Left lung (tissue), 10 donors: ENCODE data around the gene C21orf58. TPM values are rescaled to one million over a fixed set of nuclear protein-coding genes. Genes with fewer than 3 reads are reported as not detected.
A peak's percentile ranks its signal among the peaks of the same experiment; 100 is the strongest.
"Not testable (repeated sequence)": the region's sequence is repeated elsewhere in the genome, so short reads cannot be mapped to it uniquely, and the experiment has no call there.

Experiments
- ATAC-seq: fragments of 200-7000 bp; cut with Tn5 transposase; one replicate; pipeline ENCODE4 v1.9.1; 2020; ENCODE audit warnings: moderate library complexity
- DNase-seq, 4 donors: peaks; one replicate each; pipeline ENCODE4 v3.0.0-alpha.2; 2013 to 2020
- H3K27ac ChIP-seq, 2 donors: fragments of 200-600 bp; sonication (generic) in 1 of 2; one replicate each; pipeline versions ENCODE4 v1.5.0 to v1.8.0; 2020 to 2021
- H3K27me3 ChIP-seq, 2 donors: fragments of 200-600 bp; sonication (generic) in 1 of 2; one replicate each; pipeline versions ENCODE4 v1.5.0 to v1.8.0; 2020 to 2021
- H3K36me3 ChIP-seq, 2 donors: fragments of 200-600 bp; sonication (generic) in 1 of 2; one replicate each; pipeline versions ENCODE4 v1.5.0 to v1.8.0; 2020 to 2021
- H3K4me1 ChIP-seq, 2 donors: fragments of 200-600 bp; one replicate each; pipeline ENCODE4 v1.8.0; 2021
- H3K4me3 ChIP-seq, 2 donors: fragments of 200-600 bp; sonication (generic) in 1 of 2; one replicate each; pipeline versions ENCODE4 v1.5.0 to v1.8.0; 2020 to 2021; ENCODE audit warnings: mild to moderate bottlenecking in 1 of 2
- H3K9me3 ChIP-seq, 2 donors: fragments of 200-600 bp; sonication (generic) in 1 of 2; one replicate each; pipeline versions ENCODE4 v1.5.0 to v1.8.0; 2020 to 2021
- intact Hi-C, 2 donors: fragments of 100-400 bp; cut with DNase I; formaldehyde crosslinking; loops; one replicate each; pipeline versions ENCODE4 v1.11.2 to v1.14.2; 2022
- polyA plus RNA-seq, 6 donors: library from polyadenylated mRNA; unstranded; fragments of 120-200 nt; gene quantifications; one replicate each; pipeline ENCODE4 v1.2.1, GENCODE V29; 2013; ENCODE audit not compliant: insufficient read length in 6 of 6
- total RNA-seq, 2 donors: library from RNA; stranded (reverse); fragmentation: NEBNext Ultra II Directional; extraction: Animal tissue kit (Norgen Biotek cat#: 25700); gene quantifications; one replicate each; pipeline ENCODE4 v1.2.1, GENCODE V29; 2021
- TF ChIP-seq, protein P1 (sequence below), 2 donors: fragments of 200-600 bp; sonication (generic) in 1 of 2; IDR thresholded peaks; one replicate each; pipeline versions ENCODE4 v1.5.0 to v1.8.0; 2021; ENCODE audit warnings: antibody characterized with exemption in 2 of 2
- donor health status: DM: no; HTN: yes; CAD: no.
- donor health status: DM: no; HTN: no; CAD: no.

C21orf58 gene
- total and polyA plus RNA-seq, 8 donors, result 5.8 to 24.6 (median 19.4) TPM

DNA sequence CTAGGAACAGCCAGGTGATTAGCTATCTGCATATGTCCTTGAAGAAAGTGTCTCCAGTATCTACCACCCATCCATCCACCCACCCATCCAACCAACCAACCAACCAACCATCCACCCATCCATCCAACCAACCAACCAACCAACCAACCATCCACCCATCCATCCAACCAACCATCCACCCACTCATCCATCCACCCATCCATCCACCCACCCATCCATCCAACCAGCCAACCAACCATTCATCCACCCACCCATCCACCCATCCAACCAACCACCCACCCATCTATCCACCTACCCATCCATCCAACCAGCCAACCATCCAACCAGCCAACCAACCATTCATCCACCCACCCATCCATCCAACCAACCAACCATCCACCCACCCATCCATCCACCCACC is 12.1 kb downstream of the C21orf58 start:
- H3K4me1 ChIP-seq, result no peaks in the 10 kb centered on the region
- no peak overlapping the region for H3K4me3 ChIP-seq
- no peak for DNase-seq
- H3K27ac ChIP-seq, result no peak overlapping the region
- intact Hi-C loops, result no loop called here
- peaks cover 0 to 34% of the 10 kb centered on the region in 2 donors for H3K36me3 ChIP-seq
- H3K9me3 ChIP-seq, result no peaks in the 10 kb centered on the region
- TF ChIP-seq, protein P1, sequence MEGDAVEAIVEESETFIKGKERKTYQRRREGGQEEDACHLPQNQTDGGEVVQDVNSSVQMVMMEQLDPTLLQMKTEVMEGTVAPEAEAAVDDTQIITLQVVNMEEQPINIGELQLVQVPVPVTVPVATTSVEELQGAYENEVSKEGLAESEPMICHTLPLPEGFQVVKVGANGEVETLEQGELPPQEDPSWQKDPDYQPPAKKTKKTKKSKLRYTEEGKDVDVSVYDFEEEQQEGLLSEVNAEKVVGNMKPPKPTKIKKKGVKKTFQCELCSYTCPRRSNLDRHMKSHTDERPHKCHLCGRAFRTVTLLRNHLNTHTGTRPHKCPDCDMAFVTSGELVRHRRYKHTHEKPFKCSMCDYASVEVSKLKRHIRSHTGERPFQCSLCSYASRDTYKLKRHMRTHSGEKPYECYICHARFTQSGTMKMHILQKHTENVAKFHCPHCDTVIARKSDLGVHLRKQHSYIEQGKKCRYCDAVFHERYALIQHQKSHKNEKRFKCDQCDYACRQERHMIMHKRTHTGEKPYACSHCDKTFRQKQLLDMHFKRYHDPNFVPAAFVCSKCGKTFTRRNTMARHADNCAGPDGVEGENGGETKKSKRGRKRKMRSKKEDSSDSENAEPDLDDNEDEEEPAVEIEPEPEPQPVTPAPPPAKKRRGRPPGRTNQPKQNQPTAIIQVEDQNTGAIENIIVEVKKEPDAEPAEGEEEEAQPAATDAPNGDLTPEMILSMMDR (IDR thresholded peaks at IDR 0.05), result no peak
- no peaks in the 10 kb centered on the region for H3K27me3 ChIP-seq
- ATAC-seq, result no peak

DNA sequence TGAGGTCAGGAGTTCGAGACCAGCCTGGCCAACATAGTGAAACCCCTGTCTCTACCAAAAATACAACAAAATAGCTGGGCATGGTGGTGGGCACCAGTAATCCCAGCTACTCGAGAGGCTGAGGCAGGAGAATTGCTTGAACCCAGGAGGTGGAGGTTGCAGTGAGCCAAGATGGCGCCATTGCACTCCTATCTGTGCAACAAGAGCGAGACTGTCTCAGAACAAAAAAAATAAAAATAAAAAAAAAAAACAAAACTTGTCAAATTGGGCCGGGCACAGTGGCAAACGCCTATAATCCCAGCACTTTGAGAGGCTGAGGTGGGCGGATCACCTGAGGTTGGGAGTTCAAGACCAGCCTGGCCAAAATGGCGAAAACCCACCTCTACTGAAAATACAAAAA is 13.4 kb downstream of the C21orf58 start:
- intact Hi-C loops, H3K27ac ChIP-seq: not testable (repeated sequence)

DNA sequence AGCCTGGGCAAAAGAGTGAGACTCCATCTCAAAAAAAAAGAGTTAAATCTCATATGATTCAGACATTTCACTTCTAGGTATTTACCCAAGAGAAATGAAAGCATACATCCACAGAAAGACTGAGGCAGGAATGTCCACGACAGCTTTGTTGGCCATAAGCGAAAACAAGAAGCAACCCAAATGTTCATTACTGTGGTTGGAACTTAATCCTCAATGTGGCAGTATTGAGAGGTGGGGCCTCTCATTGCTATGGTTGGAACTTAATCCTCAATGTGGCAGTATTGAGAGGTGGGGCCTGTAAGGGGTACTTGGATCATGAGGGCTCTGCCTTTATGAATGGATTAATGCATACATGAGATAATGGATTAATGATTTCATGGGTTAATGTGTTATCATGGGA is 15.2 kb downstream of the C21orf58 start:
- DNase-seq (no peak), ATAC-seq (no peak)
- TF ChIP-seq, protein P1 (IDR thresholded peaks at IDR 0.05), result no peak
- H3K27ac ChIP-seq, result no peak overlapping the region
- intact Hi-C loops, result no loop called here
- no peak overlapping the region for H3K4me3 ChIP-seq
- peaks cover 0 to 38% of the 10 kb centered on the region in 2 donors for H3K36me3 ChIP-seq
- no peaks in the 10 kb centered on the region for H3K4me1 ChIP-seq
- H3K27me3 ChIP-seq, result no peaks in the 10 kb centered on the region
- H3K9me3 ChIP-seq, result no peaks in the 10 kb centered on the region

More for the DNA sequence above, 13.4 kb downstream of the C21orf58 start:
- H3K4me1 ChIP-seq, H3K4me3 ChIP-seq, H3K27me3 ChIP-seq, H3K9me3 ChIP-seq, ATAC-seq: not testable (repeated sequence)
- peak in 1 of 4 donors; percentile 3 for DNase-seq
- H3K36me3 ChIP-seq, result peaks cover 0 to 40% of the 10 kb centered on the region in 2 donors

DNA sequence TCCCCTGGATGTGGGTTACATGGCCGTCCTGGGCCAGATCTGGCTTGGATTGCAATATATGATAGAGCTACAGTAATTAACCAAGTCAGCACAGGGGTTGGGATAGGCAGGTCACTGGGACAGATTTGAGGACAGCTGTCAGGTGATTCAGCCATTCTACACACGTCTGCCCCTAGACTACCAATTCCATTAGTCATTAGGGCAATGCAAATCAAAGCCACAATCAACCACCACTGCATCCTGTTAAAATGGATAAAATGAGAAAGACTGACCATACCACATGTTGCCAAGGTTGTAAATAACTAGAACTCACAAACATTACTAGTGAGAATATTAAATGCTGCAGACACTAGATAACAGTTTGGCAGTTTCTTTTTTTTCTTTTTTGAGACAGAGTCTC is 16.0 kb downstream of the C21orf58 start:
- H3K4me1 ChIP-seq, result no peaks in the 10 kb centered on the region
- intact Hi-C loops, result no loop called here
- TF ChIP-seq, protein P1 (IDR thresholded peaks at IDR 0.05), result no peak
- H3K36me3 ChIP-seq, result peaks cover 0 to 38% of the 10 kb centered on the region in 2 donors
- H3K27me3 ChIP-seq, result no peaks in the 10 kb centered on the region
- no peak overlapping the region for H3K4me3 ChIP-seq
- DNase-seq, result no peak
- no peaks in the 10 kb centered on the region for H3K9me3 ChIP-seq
- H3K27ac ChIP-seq, result no peak overlapping the region
- ATAC-seq, result no peak

DNA sequence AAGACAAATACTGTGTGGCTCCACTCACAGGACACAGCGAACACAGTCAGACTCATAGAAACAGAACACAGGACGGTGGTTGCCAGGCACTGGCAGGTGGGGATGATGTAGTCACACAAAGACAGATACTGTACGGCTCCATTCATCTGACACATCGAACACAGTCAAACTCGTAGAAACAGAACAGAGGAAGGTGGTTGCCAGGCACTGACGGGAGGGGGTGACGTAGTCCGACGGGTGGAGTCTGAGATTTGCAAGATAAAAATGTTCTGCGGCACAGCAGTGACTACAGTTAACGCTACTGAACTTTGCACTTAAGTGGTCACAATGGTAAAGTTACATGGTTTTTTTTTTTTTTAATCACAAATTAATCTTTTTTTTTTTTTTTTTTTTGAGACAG is 18.7 kb downstream of the C21orf58 start:
- ATAC-seq (no peak), DNase-seq (no peak)
- TF ChIP-seq, protein P1 (IDR thresholded peaks at IDR 0.05), result no peak
- intact Hi-C loops, result no loop called here
- Histone ChIP-seq H3K4me1 (no peaks in the 10 kb centered on the region), H3K9me3 (no peaks in the 10 kb centered on the region), H3K4me3 (no peak overlapping the region), H3K27ac (no peak overlapping the region), H3K36me3 (peaks cover 0 to 52% of the 10 kb centered on the region in 2 donors), H3K27me3 (no peaks in the 10 kb centered on the region)

DNA sequence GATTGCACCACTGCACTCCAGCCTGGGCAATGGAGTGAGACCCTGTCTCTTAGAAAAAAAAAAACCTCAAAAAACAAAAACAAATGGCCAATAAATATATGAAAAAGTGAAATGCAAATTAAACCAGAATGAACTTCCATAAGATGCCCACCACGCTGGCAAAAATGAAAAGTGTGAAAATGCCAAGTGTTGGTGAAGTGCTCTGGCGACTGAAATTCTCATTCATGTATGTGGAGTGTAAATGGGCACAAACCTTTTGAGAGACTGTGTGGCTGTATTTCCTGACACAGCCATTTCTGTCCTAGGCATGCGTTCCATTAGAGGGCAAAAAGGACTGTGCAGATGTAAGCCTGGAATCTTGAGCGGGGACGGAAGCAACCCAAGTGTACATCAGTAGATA is 19.2 kb downstream of the C21orf58 start:
- ATAC-seq (no peak), DNase-seq (no peak)
- Histone ChIP-seq H3K27me3 (no peaks in the 10 kb centered on the region), H3K9me3 (no peaks in the 10 kb centered on the region), H3K27ac (no peak overlapping the region), H3K4me1 (no peaks in the 10 kb centered on the region), H3K4me3 (no peak overlapping the region), H3K36me3 (peaks cover 0 to 48% of the 10 kb centered on the region in 2 donors)
- TF ChIP-seq, protein P1 (IDR thresholded peaks at IDR 0.05), result no peak
- intact Hi-C loops, result no loop called here
